C4-2B (cell line): Measurements from ENCODE around the gene EFTUD2.

Experiments
- H3K27ac ChIP-seq: fragments of 450-650 bp; 2 replicates; pipeline ENCODE4 v1.5.1; 2017
- CTCF ChIP-seq: fragments of 450-650 bp; conservative IDR thresholded peaks from 2 replicates; pipeline ENCODE4 v1.5.1; 2017; ENCODE audit warnings: mild to moderate bottlenecking
- ZFX ChIP-seq: fragments of 450-650 bp; IDR thresholded peaks from 2 replicates; pipeline ENCODE4 v1.6.1; 2017

EFTUD2 gene

GRCh38 chr17:44850025-44850424, 49.2 kb downstream of the EFTUD2 start:
- TF ChIP-seq ZFX (no peak), CTCF (no peak)
- H3K27ac ChIP-seq, result no peak overlapping the region

- TF ChIP-seq CTCF (no peak), ZFX (no peak)
- no peak overlapping the region for H3K27ac ChIP-seq
Observed at GRCh38 chr17:44848961-44849489, 50.2 kb downstream of the EFTUD2 start.

GRCh38 chr17:44848257-44848795, 50.9 kb downstream of the EFTUD2 start:
- TF ChIP-seq ZFX (no peak), CTCF (no peak)
- H3K27ac ChIP-seq, result no peak overlapping the region

- H3K27ac ChIP-seq, result no peak within 1 kb of the TSS
- TF ChIP-seq ZFX (no peak), CTCF (no peak)
Observed at GRCh38 chr17:44847586-44847985, 51.7 kb downstream of the EFTUD2 start, which contains the start of gene HIGD1B. HIGD1B (plus strand) TSS chr17:44847883; CDS start chr17:44848153, 270 bp downstream.

GRCh38 chr17:44846206-44846605, 53.0 kb downstream of the EFTUD2 start:
- TF ChIP-seq CTCF (no peak), ZFX (no peak)
- H3K27ac ChIP-seq, result no peak overlapping the region

- H3K27ac ChIP-seq, result no peak overlapping the region
- TF ChIP-seq ZFX, result no peak
- TF ChIP-seq CTCF, result no peak
Observed at GRCh38 chr17:44844390-44844830, 54.8 kb downstream of the EFTUD2 start.

GRCh38 chr17:44842748-44843147, 56.5 kb downstream of the EFTUD2 start:
- H3K27ac ChIP-seq, result no peak overlapping the region
- no peak for TF ChIP-seq ZFX
- TF ChIP-seq CTCF, result no peak
